ENCODE measurements around the gene CNOT1. TPM values are rescaled to one million over a fixed set of nuclear protein-coding genes. Genes with fewer than 3 reads are reported as not detected.

CNOT1 gene
- total RNA-seq, 1 experiment from 2014 or later: 328 TPM

DNA sequence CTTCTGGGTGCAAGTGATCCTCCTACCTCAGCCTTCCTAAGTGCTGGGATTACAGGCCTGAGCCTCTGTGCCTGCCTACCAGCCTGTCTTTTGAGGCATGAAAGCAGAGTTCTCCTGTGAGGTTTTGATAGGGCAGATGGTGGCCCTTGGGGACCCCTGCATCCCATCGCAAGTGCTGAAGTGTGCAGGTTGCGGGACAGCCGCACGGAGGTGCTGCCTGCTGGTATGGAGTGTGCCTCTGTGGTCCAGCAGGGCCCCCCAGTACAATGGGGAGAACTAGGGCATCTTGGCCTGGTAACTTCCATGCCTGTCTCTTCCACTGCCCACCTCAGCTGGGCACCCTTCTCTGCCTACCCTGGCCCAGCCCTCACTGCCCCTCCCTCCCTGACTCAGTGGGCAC lies 139.6 kb downstream of the CNOT1 start:
- WGBS (ENCODE audit: extremely low coverage, insufficient read length, low lambda C conversion rate): no CpG with 5 or more reads among the region's 4 CpGs

More for the DNA sequence above, 139.6 kb downstream of the CNOT1 start:
- TF ChIP-seq, protein P1, sequence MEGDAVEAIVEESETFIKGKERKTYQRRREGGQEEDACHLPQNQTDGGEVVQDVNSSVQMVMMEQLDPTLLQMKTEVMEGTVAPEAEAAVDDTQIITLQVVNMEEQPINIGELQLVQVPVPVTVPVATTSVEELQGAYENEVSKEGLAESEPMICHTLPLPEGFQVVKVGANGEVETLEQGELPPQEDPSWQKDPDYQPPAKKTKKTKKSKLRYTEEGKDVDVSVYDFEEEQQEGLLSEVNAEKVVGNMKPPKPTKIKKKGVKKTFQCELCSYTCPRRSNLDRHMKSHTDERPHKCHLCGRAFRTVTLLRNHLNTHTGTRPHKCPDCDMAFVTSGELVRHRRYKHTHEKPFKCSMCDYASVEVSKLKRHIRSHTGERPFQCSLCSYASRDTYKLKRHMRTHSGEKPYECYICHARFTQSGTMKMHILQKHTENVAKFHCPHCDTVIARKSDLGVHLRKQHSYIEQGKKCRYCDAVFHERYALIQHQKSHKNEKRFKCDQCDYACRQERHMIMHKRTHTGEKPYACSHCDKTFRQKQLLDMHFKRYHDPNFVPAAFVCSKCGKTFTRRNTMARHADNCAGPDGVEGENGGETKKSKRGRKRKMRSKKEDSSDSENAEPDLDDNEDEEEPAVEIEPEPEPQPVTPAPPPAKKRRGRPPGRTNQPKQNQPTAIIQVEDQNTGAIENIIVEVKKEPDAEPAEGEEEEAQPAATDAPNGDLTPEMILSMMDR (conservative IDR thresholded peaks at IDR 0.05): no peak
- H3K9ac ChIP-seq (ENCODE audit: extremely low read depth, insufficient read length, low read length): no peak overlapping the region
- H4K5ac ChIP-seq (ENCODE audit: insufficient read length, low read depth, low read length): no peak overlapping the region
- Mint-ChIP-seq H3K4me3 (no peak overlapping the region), H3K27me3 (ENCODE audit: low read depth) (peaks cover 18% of the 10 kb centered on the region), H3K36me3 (ENCODE audit: insufficient read depth in 1 of 3, low read depth in 3 of 3) (peaks cover 0 to 2% (median 0%) of the 10 kb centered on the region in 3 experiments; a peak in 1 of 7 replicates), H3K4me1 (peaks cover 6 to 23% of the 10 kb centered on the region in 2 experiments; a peak in 3 of 4 replicates), H3K27ac (no peak overlapping the region; a peak in 1 of 7 replicates), H3K9me3 (peaks cover 0 to 2% of the 10 kb centered on the region in 2 experiments; a peak in 2 of 5 replicates)
- no peaks in the 10 kb centered on the region for H3K79me2 ChIP-seq (ENCODE audit: insufficient read depth, low read length)
- no peak overlapping the region for H2AFZ ChIP-seq (ENCODE audit: low read length)
- no peak overlapping the region for H3K27ac ChIP-seq (ENCODE audit: insufficient read length, low read depth, low read length)
- no peak overlapping the region for H3K56ac ChIP-seq (ENCODE audit: insufficient read length, low read depth, low read length)
- no peak overlapping the region for H4K8ac ChIP-seq (replicated peaks; ENCODE audit: insufficient read length, low read depth, low read length)
- no peak overlapping the region for H3K23ac ChIP-seq (ENCODE audit: insufficient read length, low read depth, low read length)
- H3K79me1 ChIP-seq (ENCODE audit: insufficient read depth, low read depth, low read length, poor library complexity, severe bottlenecking): no peaks in the 10 kb centered on the region
- H4K20me1 ChIP-seq (ENCODE audit: control insufficient read depth, insufficient read depth, insufficient read length): no peaks in the 10 kb centered on the region
- no peak overlapping the region for H4K91ac ChIP-seq (ENCODE audit: insufficient read length, low read depth, low read length)
- no peaks in the 10 kb centered on the region for H3K23me2 ChIP-seq (ENCODE audit: insufficient read length, low read depth, low read length, poor library complexity, severe bottlenecking)
- H3K4me2 ChIP-seq (ENCODE audit: insufficient read depth, insufficient read length, low read length): no peak overlapping the region
- H3K14ac ChIP-seq (ENCODE audit: insufficient read depth, low read length): no peak overlapping the region
- no peak overlapping the region for H2BK20ac ChIP-seq (ENCODE audit: low read depth, low read length, poor library complexity, severe bottlenecking)
- no peak overlapping the region for H2BK5ac ChIP-seq (ENCODE audit: insufficient read length, low read length)
- no peak overlapping the region for H2BK15ac ChIP-seq (ENCODE audit: low read depth, low read length)
- DNase-seq: no peak
- no peaks in the 10 kb centered on the region for H3K9me3 ChIP-seq (ENCODE audit: control insufficient read depth, low read depth, low read length)
- H2BK120ac ChIP-seq (ENCODE audit: low read depth, low read length, poor library complexity, severe bottlenecking): no peak overlapping the region
- H3K27me3 ChIP-seq (ENCODE audit: insufficient read depth, low read length): no peaks in the 10 kb centered on the region
- H3K4me1 ChIP-seq (ENCODE audit: insufficient read depth, low read length): no peaks in the 10 kb centered on the region; the same call in 1 of the 2 replicates
- H3K18ac ChIP-seq (ENCODE audit: insufficient read length, low read depth, low read length): no peak overlapping the region
- H3T11ph ChIP-seq (ENCODE audit: low read length): no peak overlapping the region
- H2BK12ac ChIP-seq (ENCODE audit: insufficient read length, low read depth, low read length): no peak overlapping the region
- no peak overlapping the region for H3K4ac ChIP-seq (ENCODE audit: low read depth, low read length)
- no peak overlapping the region for H2AK5ac ChIP-seq (ENCODE audit: insufficient read length, low read length)

All from H9 (cell line).